OCI-LY1 (cell line): Measurements from ENCODE around the gene ZNF415.

Source experiments
- EZH2 ChIP-seq: fragments of 200-600 bp; sonication (generic), shearing (Covaris generic); IDR thresholded peaks from 2 replicates; pipeline ENCODE4 v1.8.0; 2017; ENCODE audit warnings: borderline replicate concordance, mixed run types, mild to moderate bottlenecking, antibody characterized with exemption, low read length, moderate library complexity, mixed read lengths
- TF ChIP-seq, protein P1 (sequence below): fragments of 200-600 bp; sonication (generic), shearing (Covaris generic); IDR thresholded peaks from 2 replicates; pipeline ENCODE4 v1.5.1; 2017; ENCODE audit warnings: mild to moderate bottlenecking, antibody characterized with exemption, low read length, moderate library complexity, mixed read lengths

DNA sequence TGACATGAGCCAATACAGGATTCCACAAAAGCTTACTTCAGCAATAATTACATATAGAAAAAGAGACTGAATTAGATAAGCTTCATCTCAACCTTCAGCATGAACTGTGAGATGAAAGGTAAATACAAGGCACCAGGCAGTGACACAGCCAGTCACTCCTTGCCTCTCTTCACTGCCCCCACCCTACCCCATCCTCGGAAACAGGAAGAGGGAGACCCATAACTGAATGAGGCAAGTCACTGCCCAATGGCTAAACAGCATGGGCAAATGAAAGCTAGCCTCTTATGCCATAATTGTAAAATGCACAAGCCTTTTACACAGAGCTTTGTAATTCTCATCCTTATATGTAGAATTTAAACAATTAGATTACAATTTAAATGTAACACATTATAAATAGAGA, 31.2 kb downstream of the ZNF415 start:
- TF ChIP-seq, protein P1, sequence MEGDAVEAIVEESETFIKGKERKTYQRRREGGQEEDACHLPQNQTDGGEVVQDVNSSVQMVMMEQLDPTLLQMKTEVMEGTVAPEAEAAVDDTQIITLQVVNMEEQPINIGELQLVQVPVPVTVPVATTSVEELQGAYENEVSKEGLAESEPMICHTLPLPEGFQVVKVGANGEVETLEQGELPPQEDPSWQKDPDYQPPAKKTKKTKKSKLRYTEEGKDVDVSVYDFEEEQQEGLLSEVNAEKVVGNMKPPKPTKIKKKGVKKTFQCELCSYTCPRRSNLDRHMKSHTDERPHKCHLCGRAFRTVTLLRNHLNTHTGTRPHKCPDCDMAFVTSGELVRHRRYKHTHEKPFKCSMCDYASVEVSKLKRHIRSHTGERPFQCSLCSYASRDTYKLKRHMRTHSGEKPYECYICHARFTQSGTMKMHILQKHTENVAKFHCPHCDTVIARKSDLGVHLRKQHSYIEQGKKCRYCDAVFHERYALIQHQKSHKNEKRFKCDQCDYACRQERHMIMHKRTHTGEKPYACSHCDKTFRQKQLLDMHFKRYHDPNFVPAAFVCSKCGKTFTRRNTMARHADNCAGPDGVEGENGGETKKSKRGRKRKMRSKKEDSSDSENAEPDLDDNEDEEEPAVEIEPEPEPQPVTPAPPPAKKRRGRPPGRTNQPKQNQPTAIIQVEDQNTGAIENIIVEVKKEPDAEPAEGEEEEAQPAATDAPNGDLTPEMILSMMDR = no peak
- no peak for TF ChIP-seq EZH2
